Stimulated activated CD8-positive, alpha-beta memory T cell treated with anti-CD3 and anti-CD28 coated beads, Interleukin-7, amount 100 ng/mL, for 1 hour (primary cell): ENCODE results near the gene CPPED1.
"Not testable (repeated sequence)": the region's sequence is repeated elsewhere in the genome, so short reads cannot be mapped to it uniquely, and the experiment has no call there.

Experiments used
- DNase-seq, 2 donors: peaks; one replicate each; pipeline ENCODE4 v3.0.0-alpha.2; 2020; ENCODE audit warnings: low read depth in 2 of 2

The CPPED1 gene

GRCh38 chr16:12802048-12802447 lies 1.6 kb downstream of the CPPED1 start:
- no peak for DNase-seq

- DNase-seq, result no peak
These were observed 2.1 kb downstream of the CPPED1 start for GRCh38 chr16:12801511-12802042.

GRCh38 chr16:12800817-12801216 lies 2.9 kb downstream of the CPPED1 start:
- no peak for DNase-seq

GRCh38 chr16:12799996-12800395 lies 3.7 kb downstream of the CPPED1 start:
- DNase-seq, result not testable (repeated sequence)

- DNase-seq, result no peak
These were observed 4.8 kb downstream of the CPPED1 start for GRCh38 chr16:12798846-12799245.

GRCh38 chr16:12798171-12798570 lies 5.5 kb downstream of the CPPED1 start:
- DNase-seq, result no peak

GRCh38 chr16:12796498-12796897 lies 7.2 kb downstream of the CPPED1 start:
- no peak for DNase-seq

- no peak for DNase-seq
These were observed 8.9 kb downstream of the CPPED1 start for GRCh38 chr16:12794486-12795387.

- no peak for DNase-seq
These were observed 9.8 kb downstream of the CPPED1 start for GRCh38 chr16:12793865-12794240.

GRCh38 chr16:12793120-12793864 lies 10.4 kb downstream of the CPPED1 start:
- DNase-seq, result no peak

GRCh38 chr16:12792528-12792927 lies 11.2 kb downstream of the CPPED1 start:
- DNase-seq, result not testable (repeated sequence)

GRCh38 chr16:12791340-12791739 lies 12.3 kb downstream of the CPPED1 start:
- no peak for DNase-seq

GRCh38 chr16:12788758-12789157 lies 14.9 kb downstream of the CPPED1 start:
- DNase-seq, result no peak

- DNase-seq, result no peak
These were observed 17.6 kb downstream of the CPPED1 start for GRCh38 chr16:12786081-12786480.

GRCh38 chr16:12784076-12784475 lies 19.6 kb downstream of the CPPED1 start:
- no peak for DNase-seq

- no peak for DNase-seq
These were observed 21.9 kb downstream of the CPPED1 start for GRCh38 chr16:12781777-12782176.

GRCh38 chr16:12780467-12780866 lies 23.2 kb downstream of the CPPED1 start:
- no peak for DNase-seq

- no peak for DNase-seq
These were observed 25.0 kb downstream of the CPPED1 start for GRCh38 chr16:12778726-12779125.

- no peak for DNase-seq
These were observed 27.9 kb downstream of the CPPED1 start for GRCh38 chr16:12775656-12776236.

- DNase-seq, result no peak
These were observed 30.5 kb downstream of the CPPED1 start for GRCh38 chr16:12773221-12773620.

GRCh38 chr16:12771341-12771798 lies 32.3 kb downstream of the CPPED1 start:
- DNase-seq, result no peak

- no peak for DNase-seq
These were observed 34.2 kb downstream of the CPPED1 start for GRCh38 chr16:12769525-12769924.
